Esophagus muscularis mucosa (tissue), 4 donors: Measurements from ENCODE around the gene NEU1. TPM values are rescaled to one million over a fixed set of nuclear protein-coding genes. Genes with fewer than 3 reads are reported as not detected.
"Not testable (repeated sequence)": the region's sequence is repeated elsewhere in the genome, so short reads cannot be mapped to it uniquely, and the experiment has no call there.

ENCODE experiments used
- DNase-seq: peaks from one replicate; pipeline ENCODE4 v3.0.0-alpha.2; 2017; ENCODE audit errors: extremely low spot score
- H3K27ac ChIP-seq, 4 donors: fragments of 200-600 bp; sonication (generic); replicated peaks in 1 of 4; 1 replicate in 3 of 4; 2 replicates in 1 of 4; pipeline ENCODE4 v1.5.1; 2016 to 2019; ENCODE audit warnings: mild to moderate bottlenecking in 1 of 4
- H3K27me3 ChIP-seq, 4 donors: fragments of 200-600 bp; sonication (generic); one replicate each; pipeline versions ENCODE4 v1.5.1 to v1.6.0; 2016 to 2019
- H3K36me3 ChIP-seq, 4 donors: fragments of 200-600 bp; sonication (generic); one replicate each; pipeline ENCODE4 v1.5.1; 2016 to 2019
- H3K4me1 ChIP-seq, 4 donors: fragments of 200-600 bp; sonication (generic); one replicate each; pipeline ENCODE4 v1.5.1; 2016 to 2019
- H3K4me3 ChIP-seq, 4 donors: fragments of 200-600 bp; sonication (generic); 1 replicate in 2 of 4; 2 replicates in 2 of 4; pipeline ENCODE4 v1.5.1; 2016 to 2019; ENCODE audit warnings: mild to moderate bottlenecking in 4 of 4, moderate library complexity in 1 of 4
- H3K9me3 ChIP-seq, 4 donors: fragments of 200-600 bp; sonication (generic); 1 replicate in 3 of 4; 2 replicates in 1 of 4; pipeline ENCODE4 v1.5.1; 2016 to 2019
- CTCF ChIP-seq, 3 experiments: fragments of 200-600 bp in 2 of 3; fragments of 450-650 bp in 1 of 3; sonication (generic) in 2 of 3; IDR thresholded peaks; one replicate each; pipeline ENCODE4 v1.5.1; 2017 to 2019; ENCODE audit warnings: antibody characterized with exemption in 3 of 3, mild to moderate bottlenecking in 2 of 3, moderate library complexity in 1 of 3
- EP300 ChIP-seq: sonication (generic); formaldehyde crosslinking; IDR thresholded peaks from one replicate; pipeline ENCODE4 v1.6.1; 2017; ENCODE audit warnings: antibody characterized with exemption
- POLR2A ChIP-seq: fragments of 450-650 bp; IDR thresholded peaks from one replicate; pipeline ENCODE4 v1.6.1; 2017; ENCODE audit warnings: antibody characterized with exemption, moderate library complexity, mild to moderate bottlenecking, low read depth
- POLR2AphosphoS5 ChIP-seq, 2 donors: sonication (generic); formaldehyde crosslinking; IDR thresholded peaks; one replicate each; pipeline ENCODE4 v1.6.1; 2017; ENCODE audit warnings: antibody characterized with exemption in 2 of 2
- WGBS: methylation state at CpG from one replicate; pipeline ENCODE4 v1.1.5; 2018; 5-methylcytosine and 5-hydroxymethylcytosine counted together
- intact Hi-C: fragments of 100-400 bp; cut with DNase I; formaldehyde crosslinking; loops from one replicate; pipeline ENCODE4 v1.15.1; 2023
- total RNA-seq, 4 donors: library from RNA; depleted of rRNA; stranded (reverse); fragments of >200 nt; gene quantifications; one replicate each; pipeline versions ENCODE4 v1.1.0 to v1.2.1, GENCODE V29; 2016

The NEU1 gene
- total RNA-seq, 4 donors from 2014 or later: 24.9 to 39.6 (median 34.9) TPM

DNA sequence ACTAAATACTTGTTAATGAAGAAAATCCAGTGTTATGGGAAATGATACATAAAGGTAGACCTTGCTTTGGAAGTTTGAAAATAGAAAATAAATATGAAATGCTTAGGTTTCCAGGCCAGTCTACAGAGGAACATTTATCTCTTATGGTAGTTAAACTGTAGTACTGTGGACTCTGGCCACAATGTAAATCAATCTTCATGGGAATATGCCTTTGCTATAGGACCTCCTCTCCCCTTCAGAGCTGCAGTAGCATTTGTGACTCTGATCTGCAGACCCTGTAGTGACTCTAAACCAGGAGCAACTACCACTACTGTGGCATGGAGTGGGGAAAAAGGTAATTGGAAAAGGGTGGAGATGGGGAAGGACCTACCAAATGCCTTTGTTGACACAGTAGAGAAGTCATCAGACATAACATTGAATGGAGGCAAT is 42.7 kb downstream of the NEU1 start:
- no peak for DNase-seq
- intact Hi-C loops: no loop called here
- Histone ChIP-seq H3K4me3 (peak overlapping the region; percentile 52 to 63 (median 58)), H3K9me3 (no peaks in the 10 kb centered on the region), H3K27ac (peak overlapping the region; percentile 92 to 97 (median 96)), H3K36me3 (no peaks in the 10 kb centered on the region), H3K4me1 (peaks cover 50 to 71% (median 69%) of the 10 kb centered on the region in 4 donors), H3K27me3 (no peaks in the 10 kb centered on the region)
- no peak for TF ChIP-seq POLR2AphosphoS5 (IDR thresholded peaks at IDR 0.05)
- no peak for TF ChIP-seq CTCF (IDR thresholded peaks at IDR 0.05)
- TF ChIP-seq EP300: no peak
- no peak for TF ChIP-seq POLR2A

GRCh38 chr6:31817929-31818511 is 44.6 kb downstream of the NEU1 start:
- TF ChIP-seq POLR2AphosphoS5 (IDR thresholded peaks at IDR 0.05): peak in 1 of 2 donors; percentile 49
- H3K27me3 ChIP-seq, H3K36me3 ChIP-seq, H3K9me3 ChIP-seq, DNase-seq, intact Hi-C loops: not testable (repeated sequence)
- H3K27ac ChIP-seq: peak overlapping the region; percentile 92 to 97 (median 96)
- H3K4me3 ChIP-seq: peak overlapping the region; percentile 52 to 63 (median 58)
- WGBS: 66% methylated on average over 8 of the region's 8 CpGs
- H3K4me1 ChIP-seq: peaks cover 45 to 66% (median 64%) of the 10 kb centered on the region in 4 donors

GRCh38 chr6:31817133-31817928 is 45.3 kb downstream of the NEU1 start:
- H3K4me3 ChIP-seq: peak overlapping the region; percentile 52 to 63 (median 58)
- H3K4me1 ChIP-seq: peaks cover 38 to 61% (median 59%) of the 10 kb centered on the region in 4 donors
- H3K36me3 ChIP-seq, H3K9me3 ChIP-seq, intact Hi-C loops, DNase-seq, H3K27me3 ChIP-seq: not testable (repeated sequence)
- peak overlapping the region; percentile 92 to 97 (median 96) for H3K27ac ChIP-seq
- TF ChIP-seq CTCF (IDR thresholded peaks at IDR 0.05): peak in 2 of 3 experiments; percentile 10 to 13
- 50% methylated on average over 6 of the region's 37 CpGs for WGBS

DNA sequence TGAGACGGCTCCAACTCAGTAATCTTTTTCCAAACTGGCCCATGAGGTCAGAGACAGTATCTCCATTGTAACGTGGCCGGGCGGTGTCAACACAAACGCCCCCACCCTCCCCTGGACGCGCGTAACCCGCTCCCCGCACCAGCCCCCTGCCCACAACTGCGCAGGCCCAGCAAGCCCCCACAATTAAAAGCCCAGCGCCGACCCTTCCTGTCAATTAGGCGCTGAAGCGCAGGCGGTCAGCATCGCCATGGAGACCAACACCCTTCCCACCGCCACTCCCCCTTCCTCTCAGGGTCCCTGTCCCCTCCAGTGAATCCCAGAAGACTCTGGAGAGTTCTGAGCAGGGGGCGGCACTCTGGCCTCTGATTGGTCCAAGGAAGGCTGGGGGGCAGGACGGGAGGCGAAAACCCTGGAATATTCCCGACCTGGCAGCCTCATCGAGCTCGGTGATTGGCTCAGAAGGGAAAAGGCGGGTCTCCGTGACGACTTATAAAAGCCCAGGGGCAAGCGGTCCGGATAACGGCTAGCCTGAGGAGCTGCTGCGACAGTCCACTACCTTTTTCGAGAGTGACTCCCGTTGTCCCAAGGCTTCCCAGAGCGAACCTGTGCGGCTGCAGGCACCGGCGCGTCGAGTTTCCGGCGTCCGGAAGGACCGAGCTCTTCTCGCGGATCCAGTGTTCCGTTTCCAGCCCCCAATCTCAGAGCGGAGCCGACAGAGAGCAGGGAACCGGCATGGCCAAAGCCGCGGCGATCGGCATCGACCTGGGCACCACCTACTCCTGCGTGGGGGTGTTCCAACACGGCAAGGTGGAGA is 47.4 kb downstream of the NEU1 start, which contains the start of the genes HSPA1A and HSPA1L:
Gene HSPA1A (plus strand): TSS at position 519 of the 814 bp plus-strand sequence. CDS start 214 bp downstream, at position 733.
Gene HSPA1L (minus strand): TSS at position 259 of the 814 bp plus-strand sequence. CDS start 3,311 bp downstream, outside the sequence.
- no peaks in the 10 kb centered on the region for H3K9me3 ChIP-seq
- WGBS: under 1% methylated on average over 35 of the region's 56 CpGs
- DNase-seq: peak; percentile 99
- intact Hi-C loops: no loop called here
- peak within 1 kb of the TSS; percentile 94 to 100 (median 97) for H3K27ac ChIP-seq
- TF ChIP-seq CTCF (IDR thresholded peaks at IDR 0.05) (no peak), POLR2AphosphoS5 (IDR thresholded peaks at IDR 0.05) (peak; percentile 100), POLR2A (peak; percentile 99), EP300 (no peak)
- H3K4me1 ChIP-seq: peaks cover 25 to 45% (median 44%) of the 10 kb centered on the region in 4 donors
- H3K36me3 ChIP-seq: peaks cover 0 to 6% (median 0%) of the 10 kb centered on the region in 4 donors
- no peaks in the 10 kb centered on the region for H3K27me3 ChIP-seq
- H3K4me3 ChIP-seq: peak within 1 kb of the TSS; percentile 57 to 66 (median 61)
